ENCODE measurements around the gene HNF4A.

HNF4A gene

GRCh38 chr20:44392776-44393607 is 37.5 kb downstream of the HNF4A start:
- DNase-seq (ENCODE audit: low spot score): no peak

- DNase-seq (ENCODE audit: low spot score): no peak
These were observed 38.3 kb downstream of the HNF4A start for GRCh38 chr20:44393608-44394451.

GRCh38 chr20:44394452-44394701 is 38.9 kb downstream of the HNF4A start:
- no peak for DNase-seq (ENCODE audit: low spot score)

- no peak for DNase-seq (ENCODE audit: low spot score)
These were observed 39.4 kb downstream of the HNF4A start for GRCh38 chr20:44394702-44395460.

- no peak for DNase-seq (ENCODE audit: low spot score)
These were observed 40.2 kb downstream of the HNF4A start for GRCh38 chr20:44395461-44396340.

GRCh38 chr20:44396369-44397130 is 41.1 kb downstream of the HNF4A start:
- no peak for DNase-seq (ENCODE audit: low spot score)

- DNase-seq (ENCODE audit: low spot score): no peak
These were observed 42.8 kb downstream of the HNF4A start for GRCh38 chr20:44398335-44398734.

GRCh38 chr20:44399446-44399845 is 43.9 kb downstream of the HNF4A start:
- no peak for DNase-seq (ENCODE audit: low spot score)

GRCh38 chr20:44400671-44400969 is 45.1 kb downstream of the HNF4A start:
- DNase-seq (ENCODE audit: low spot score): no peak

- no peak for DNase-seq (ENCODE audit: low spot score)
These were observed 45.7 kb downstream of the HNF4A start for GRCh38 chr20:44400970-44401769.

GRCh38 chr20:44401770-44402390 is 46.4 kb downstream of the HNF4A start:
- no peak for DNase-seq (ENCODE audit: low spot score)

GRCh38 chr20:44402391-44403193 is 47.1 kb downstream of the HNF4A start:
- DNase-seq (ENCODE audit: low spot score): no peak

- no peak for DNase-seq (ENCODE audit: low spot score)
These were observed 48.0 kb downstream of the HNF4A start for GRCh38 chr20:44403194-44404112.

- no peak for DNase-seq (ENCODE audit: low spot score)
These were observed 49.0 kb downstream of the HNF4A start for GRCh38 chr20:44404204-44405181.

GRCh38 chr20:44405257-44405656 is 49.8 kb downstream of the HNF4A start:
- DNase-seq (ENCODE audit: low spot score): no peak

- DNase-seq (ENCODE audit: low spot score): no peak
These were observed 50.5 kb downstream of the HNF4A start for GRCh38 chr20:44405785-44406571.

Measured in globus pallidus (tissue), 1 donor.